NCI-H128 (cell line): ENCODE results near the gene TMEM266.

Source experiments
- DNase-seq: peaks from one replicate; lab custom pipeline; 2025; ENCODE audit not compliant: unreplicated experiment; lab: John Stamatoyannopoulos, UW

Gene TMEM266

GRCh38 chr15:76127169-76127568 lies 67.4 kb downstream of the TMEM266 start:
- no peak for DNase-seq

- DNase-seq, result no peak
Measured at GRCh38 chr15:76127880-76128279, 68.1 kb downstream of the TMEM266 start.

GRCh38 chr15:76134537-76134936 lies 74.8 kb downstream of the TMEM266 start:
- no peak for DNase-seq

GRCh38 chr15:76135516-76135915 lies 75.7 kb downstream of the TMEM266 start:
- DNase-seq, result no peak

- no peak for DNase-seq
Measured at GRCh38 chr15:76138436-76138835, 78.7 kb downstream of the TMEM266 start.

GRCh38 chr15:76139368-76140073 lies 79.7 kb downstream of the TMEM266 start:
- DNase-seq, result peak; percentile 39

- DNase-seq, result no peak
Measured at GRCh38 chr15:76140074-76140464, 80.3 kb downstream of the TMEM266 start.

- no peak for DNase-seq
Measured at GRCh38 chr15:76146812-76147211, 87.0 kb downstream of the TMEM266 start.

GRCh38 chr15:76147906-76148570 lies 88.3 kb downstream of the TMEM266 start:
- no peak for DNase-seq

GRCh38 chr15:76149291-76149915 lies 89.6 kb downstream of the TMEM266 start:
- no peak for DNase-seq

- no peak for DNase-seq
Measured at GRCh38 chr15:76150513-76150912, 90.7 kb downstream of the TMEM266 start.

GRCh38 chr15:76150971-76151598 lies 91.3 kb downstream of the TMEM266 start:
- no peak for DNase-seq

- DNase-seq, result no peak
Measured at GRCh38 chr15:76151599-76151974, 91.8 kb downstream of the TMEM266 start.

- DNase-seq, result no peak
Measured at GRCh38 chr15:76152197-76152596, 92.4 kb downstream of the TMEM266 start.

- no peak for DNase-seq
Measured at GRCh38 chr15:76153241-76154197, 93.7 kb downstream of the TMEM266 start.

GRCh38 chr15:76155731-76156130 lies 95.9 kb downstream of the TMEM266 start:
- no peak for DNase-seq

GRCh38 chr15:76158226-76158625 lies 98.4 kb downstream of the TMEM266 start:
- no peak for DNase-seq

- no peak for DNase-seq
Measured at GRCh38 chr15:76158815-76159214, 99.0 kb downstream of the TMEM266 start.

- no peak for DNase-seq
Measured at GRCh38 chr15:76159282-76159681, 99.5 kb downstream of the TMEM266 start.

GRCh38 chr15:76160426-76161152 lies 100.8 kb downstream of the TMEM266 start:
- no peak for DNase-seq
